Astrocyte (in vitro differentiated cells and primary cell): ENCODE measurements around the gene CEACAM6. TPM values are rescaled to one million over a fixed set of nuclear protein-coding genes. Genes with fewer than 3 reads are reported as not detected.

Experiments used
- DNase-seq: peaks from one replicate; pipeline ENCODE4 v3.0.0-alpha.2; 2010; ENCODE audit warnings: low read depth
- FAIRE-seq: peaks from 2 replicates; lab custom pipeline; 2011; peaks lifted over from hg19 to GRCh38; lab: Jason Lieb, UNC
- H2AFZ ChIP-seq: 2 replicates; pipeline ENCODE4 v1.6.0; 2012; ENCODE audit warnings: low read depth, low read length, inconsistent platforms
- H3K27ac ChIP-seq: 2 replicates; pipeline ENCODE4 v1.5.1; 2011; ENCODE audit warnings: low read depth, low read length, inconsistent platforms
- H3K27me3 ChIP-seq: 2 replicates; pipeline ENCODE4 v1.6.0; 2011; ENCODE audit warnings: low read length, inconsistent platforms; ENCODE audit not compliant: insufficient read depth
- H3K36me3 ChIP-seq: 2 replicates; pipeline ENCODE4 v1.5.1; 2011; ENCODE audit warnings: low read length, inconsistent platforms; ENCODE audit not compliant: insufficient read depth
- H3K4me1 ChIP-seq: 2 replicates; pipeline ENCODE4 v1.5.1; 2011; ENCODE audit warnings: low read length, inconsistent platforms; ENCODE audit not compliant: insufficient read depth
- H3K4me2 ChIP-seq: 2 replicates; pipeline ENCODE4 v1.6.0; 2012; ENCODE audit warnings: low read length, inconsistent platforms
- H3K4me3 ChIP-seq: 2 replicates; pipeline ENCODE4 v1.5.1; 2011; ENCODE audit warnings: low read depth, mild to moderate bottlenecking, low read length, inconsistent platforms; ENCODE audit not compliant: insufficient read depth
- H3K79me2 ChIP-seq: 2 replicates; pipeline ENCODE4 v1.6.0; 2012; ENCODE audit warnings: mild to moderate bottlenecking, low read length, inconsistent platforms; ENCODE audit not compliant: insufficient read depth
- H3K9ac ChIP-seq: 2 replicates; pipeline ENCODE4 v1.6.0; 2012; ENCODE audit warnings: mild to moderate bottlenecking, low read length, inconsistent platforms
- H3K9me3 ChIP-seq: 2 replicates; pipeline ENCODE4 v1.5.1; 2012; ENCODE audit warnings: low read depth, mild to moderate bottlenecking, low read length, inconsistent platforms; ENCODE audit not compliant: insufficient read depth
- H4K20me1 ChIP-seq: 2 replicates; pipeline ENCODE4 v1.6.0; 2012; ENCODE audit warnings: low read length, inconsistent platforms; ENCODE audit not compliant: insufficient read depth
- H3K27ac Mint-ChIP-seq: one replicate; pipeline ENCODE4 v1.8.0; 2021; ENCODE audit warnings: mild to moderate bottlenecking, mixed read lengths; ENCODE audit not compliant: unreplicated experiment
- H3K27me3 Mint-ChIP-seq: one replicate; pipeline ENCODE4 v1.8.0; 2021; ENCODE audit warnings: low read depth, mixed read lengths; ENCODE audit not compliant: unreplicated experiment
- H3K36me3 Mint-ChIP-seq: one replicate; pipeline ENCODE4 v1.8.0; 2021; ENCODE audit warnings: low read depth, mixed read lengths; ENCODE audit not compliant: unreplicated experiment
- H3K4me1 Mint-ChIP-seq: one replicate; pipeline ENCODE4 v1.8.0; 2021; ENCODE audit warnings: low read depth, mixed read lengths; ENCODE audit not compliant: unreplicated experiment
- H3K4me3 Mint-ChIP-seq: one replicate; pipeline ENCODE4 v1.8.0; 2021; ENCODE audit warnings: mild to moderate bottlenecking, moderate library complexity, mixed read lengths; ENCODE audit not compliant: unreplicated experiment
- H3K9me3 Mint-ChIP-seq: one replicate; pipeline ENCODE4 v1.8.0; 2021; ENCODE audit warnings: mild to moderate bottlenecking, mixed read lengths; ENCODE audit not compliant: unreplicated experiment
- EZH2 ChIP-seq: IDR thresholded peaks from 2 replicates; pipeline ENCODE4 v1.6.1; 2012; ENCODE audit warnings: mild to moderate bottlenecking, low read length, inconsistent platforms; ENCODE audit not compliant: insufficient read depth
- total RNA-seq: library from RNA; stranded (reverse); gene quantifications from 2 replicates; pipeline ENCODE4 v1.2.1, GENCODE V29; 2021
- TF ChIP-seq, protein P1 (sequence below): IDR thresholded peaks from 2 replicates; pipeline ENCODE4 v1.5.1; 2011; ENCODE audit warnings: low read depth, mild to moderate bottlenecking, inconsistent platforms, low read length, moderate library complexity; ENCODE audit not compliant: insufficient read depth

Gene CEACAM6
- total RNA-seq, 1 donor from 2014 or later: not detected

DNA sequence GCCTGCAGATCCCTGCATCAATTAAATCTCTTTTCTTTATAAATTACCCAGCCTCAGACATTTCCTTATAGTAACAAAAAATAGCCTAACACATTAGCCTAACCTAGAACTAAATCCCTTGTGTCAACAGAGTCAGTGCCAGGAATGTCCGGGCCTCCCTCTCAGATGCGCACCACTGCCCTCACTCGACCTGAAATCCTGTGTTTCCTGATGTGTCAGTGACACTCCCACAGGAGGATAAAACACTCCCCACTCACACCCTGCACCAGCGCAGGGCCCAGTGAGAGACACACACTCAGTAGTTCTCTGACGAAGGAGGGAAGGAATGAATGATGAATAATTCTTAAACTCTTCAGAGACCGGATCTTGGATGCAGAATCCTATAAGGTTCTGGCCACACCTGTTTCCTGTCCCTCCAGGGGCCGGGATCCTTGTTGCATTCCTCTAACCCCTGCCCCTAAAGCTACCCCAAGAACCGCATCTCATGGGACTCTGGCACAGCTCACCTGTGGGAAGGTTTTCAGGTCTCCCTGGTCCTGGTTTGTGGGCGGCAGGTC lies 44.2 kb downstream of the CEACAM6 start:
- Histone ChIP-seq H3K27ac (no peak overlapping the region), H3K4me1 (no peaks in the 10 kb centered on the region), H3K4me2 (no peak overlapping the region), H3K79me2 (no peaks in the 10 kb centered on the region), H2AFZ (no peak overlapping the region), H3K4me3 (no peak overlapping the region), H3K9ac (no peak overlapping the region), H3K9me3 (no peaks in the 10 kb centered on the region), H3K27me3 (no peaks in the 10 kb centered on the region), H4K20me1 (no peaks in the 10 kb centered on the region), H3K36me3 (no peaks in the 10 kb centered on the region)
- no peak overlapping the region for H3K4me3 Mint-ChIP-seq
- FAIRE-seq (no peak), DNase-seq (no peak)
- TF ChIP-seq, protein P1, sequence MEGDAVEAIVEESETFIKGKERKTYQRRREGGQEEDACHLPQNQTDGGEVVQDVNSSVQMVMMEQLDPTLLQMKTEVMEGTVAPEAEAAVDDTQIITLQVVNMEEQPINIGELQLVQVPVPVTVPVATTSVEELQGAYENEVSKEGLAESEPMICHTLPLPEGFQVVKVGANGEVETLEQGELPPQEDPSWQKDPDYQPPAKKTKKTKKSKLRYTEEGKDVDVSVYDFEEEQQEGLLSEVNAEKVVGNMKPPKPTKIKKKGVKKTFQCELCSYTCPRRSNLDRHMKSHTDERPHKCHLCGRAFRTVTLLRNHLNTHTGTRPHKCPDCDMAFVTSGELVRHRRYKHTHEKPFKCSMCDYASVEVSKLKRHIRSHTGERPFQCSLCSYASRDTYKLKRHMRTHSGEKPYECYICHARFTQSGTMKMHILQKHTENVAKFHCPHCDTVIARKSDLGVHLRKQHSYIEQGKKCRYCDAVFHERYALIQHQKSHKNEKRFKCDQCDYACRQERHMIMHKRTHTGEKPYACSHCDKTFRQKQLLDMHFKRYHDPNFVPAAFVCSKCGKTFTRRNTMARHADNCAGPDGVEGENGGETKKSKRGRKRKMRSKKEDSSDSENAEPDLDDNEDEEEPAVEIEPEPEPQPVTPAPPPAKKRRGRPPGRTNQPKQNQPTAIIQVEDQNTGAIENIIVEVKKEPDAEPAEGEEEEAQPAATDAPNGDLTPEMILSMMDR: no peak
- no peak for TF ChIP-seq EZH2
- no peaks in the 10 kb centered on the region for H3K4me1 Mint-ChIP-seq
- no peaks in the 10 kb centered on the region for H3K36me3 Mint-ChIP-seq
- H3K9me3 Mint-ChIP-seq: peaks cover 3% of the 10 kb centered on the region
- H3K27me3 Mint-ChIP-seq: peaks cover 46% of the 10 kb centered on the region
- no peak overlapping the region for H3K27ac Mint-ChIP-seq

DNA sequence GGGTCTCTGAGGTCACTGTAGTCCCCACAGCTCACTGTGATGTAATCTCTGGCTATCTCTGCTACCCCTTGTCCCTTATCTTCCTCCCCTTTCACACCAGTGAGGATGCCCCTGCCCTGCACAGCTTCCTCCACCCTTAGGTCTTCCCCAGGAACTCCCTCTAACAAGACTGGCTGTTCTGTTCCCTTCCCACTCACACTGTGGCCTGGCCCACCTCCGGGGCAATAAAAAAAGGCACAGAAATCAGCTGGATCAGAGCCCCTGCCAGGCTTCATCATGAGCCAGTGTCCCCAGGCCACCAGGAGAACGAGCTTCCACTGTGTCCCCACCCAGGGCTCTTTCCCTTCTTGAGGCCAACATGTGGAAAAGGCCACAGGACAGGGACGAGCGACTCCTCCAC lies 45.7 kb downstream of the CEACAM6 start:
- peaks cover 47% of the 10 kb centered on the region for H3K27me3 Mint-ChIP-seq
- no peaks in the 10 kb centered on the region for H3K4me1 Mint-ChIP-seq
- peaks cover 3% of the 10 kb centered on the region for H3K9me3 Mint-ChIP-seq
- Histone ChIP-seq H3K9ac (no peak overlapping the region), H3K36me3 (no peaks in the 10 kb centered on the region), H3K4me2 (no peak overlapping the region), H3K4me3 (no peak overlapping the region), H3K9me3 (no peaks in the 10 kb centered on the region), H3K4me1 (no peaks in the 10 kb centered on the region), H3K79me2 (no peaks in the 10 kb centered on the region), H3K27ac (no peak overlapping the region), H4K20me1 (no peaks in the 10 kb centered on the region), H3K27me3 (no peaks in the 10 kb centered on the region), H2AFZ (no peak overlapping the region)
- H3K4me3 Mint-ChIP-seq: no peak overlapping the region
- TF ChIP-seq, protein P1: no peak
- no peak for TF ChIP-seq EZH2
- no peak overlapping the region for H3K27ac Mint-ChIP-seq
- FAIRE-seq (no peak), DNase-seq (no peak)
- H3K36me3 Mint-ChIP-seq: no peaks in the 10 kb centered on the region

DNA sequence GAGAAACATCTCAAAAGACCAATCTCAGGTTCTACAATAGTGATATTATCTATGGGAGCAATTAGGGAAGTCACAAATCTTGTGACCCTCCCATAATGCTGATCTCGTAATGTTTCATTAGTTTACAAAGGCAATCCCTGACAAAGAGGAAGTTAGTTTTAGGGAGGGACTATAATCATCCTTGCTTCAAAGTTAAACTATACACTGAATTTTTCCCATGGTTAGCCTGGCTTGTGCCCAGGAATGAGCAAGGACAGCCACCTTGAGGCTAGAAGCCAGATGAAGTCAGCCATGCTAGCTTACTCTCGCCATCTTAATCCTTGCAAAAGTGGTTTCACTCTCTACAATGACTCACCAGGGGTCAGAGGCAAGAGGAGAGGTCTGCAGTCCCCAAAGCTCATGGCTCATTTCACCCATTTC lies 46.5 kb downstream of the CEACAM6 start:
- TF ChIP-seq EZH2: no peak
- TF ChIP-seq, protein P1: no peak

More for the DNA sequence above, 46.5 kb downstream of the CEACAM6 start:
- Histone ChIP-seq H3K36me3 (no peaks in the 10 kb centered on the region), H3K9ac (no peak overlapping the region), H3K27me3 (no peaks in the 10 kb centered on the region), H3K4me2 (no peak overlapping the region), H2AFZ (no peak overlapping the region), H3K4me1 (no peaks in the 10 kb centered on the region), H4K20me1 (no peaks in the 10 kb centered on the region), H3K4me3 (no peak overlapping the region), H3K9me3 (no peaks in the 10 kb centered on the region), H3K79me2 (no peaks in the 10 kb centered on the region), H3K27ac (no peak overlapping the region)
- Mint-ChIP-seq H3K4me3 (no peak overlapping the region), H3K27ac (no peak overlapping the region), H3K36me3 (no peaks in the 10 kb centered on the region), H3K27me3 (peaks cover 45% of the 10 kb centered on the region), H3K4me1 (no peaks in the 10 kb centered on the region), H3K9me3 (peaks cover 3% of the 10 kb centered on the region)
- no peak for DNase-seq
- no peak for FAIRE-seq
